GM12878 (cell line): ENCODE results near the gene GRIK4. TPM values are rescaled to one million over a fixed set of nuclear protein-coding genes. Genes with fewer than 3 reads are reported as not detected.

Experiments
- ATAC-seq: fragments of 200-7000 bp; cut with Tn5 transposase; 3 replicates; pipeline ENCODE4 v1.9.1; 2020; ENCODE audit warnings: mild to moderate bottlenecking, moderate library complexity
- BruUV-seq: library from RNA; stranded (reverse); fragments of 400-500 nt; replicated peaks from 2 replicates; lab custom pipeline; 2021; lab: Mats Ljungman, UMichigan
- CTCF ChIA-PET: fragments of 300-600 bp; sonication (Branson Sonifier 250); formaldehyde crosslinking; extraction: SDS; loops from one replicate; lab custom pipeline; 2021; ENCODE audit warnings: inconsistent platforms; lab: Yijun Ruan, JAX
- POLR2A ChIA-PET: fragments of 350-600 bp; formaldehyde crosslinking; extraction: SDS; loops from one replicate; lab custom pipeline; 2021; ENCODE audit warnings: inconsistent platforms; lab: Charles Lee
- RAD21 ChIA-PET: fragments of 300-600 bp; sonication (Branson Sonifier 250); formaldehyde crosslinking; loops from one replicate; lab custom pipeline; 2023; ENCODE audit warnings: antibody characterized with exemption; ENCODE audit not compliant: unreplicated experiment; lab: Charles Lee
- SMC1A ChIA-PET: fragments of 300-600 bp; sonication (Branson Sonifier 250); formaldehyde crosslinking; loops from one replicate; lab custom pipeline; 2023; ENCODE audit not compliant: unreplicated experiment, uncharacterized antibody; lab: Charles Lee
- DNase-seq: peaks from one replicate; pipeline ENCODE4 v3.0.0-alpha.2; 2011; ENCODE audit warnings: low read depth, low spot score
- FAIRE-seq: peaks from 3 replicates; lab custom pipeline; 2011; peaks lifted over from hg19 to GRCh38; lab: Jason Lieb, UNC
- H2AFZ ChIP-seq: 2 replicates; pipeline ENCODE4 v1.6.0; 2011; ENCODE audit warnings: low read depth, low read length, control low read depth; ENCODE audit not compliant: control insufficient read depth
- H3K27ac ChIP-seq: 2 replicates; pipeline ENCODE4 v1.5.1; 2011; ENCODE audit warnings: control low read depth; ENCODE audit not compliant: control insufficient read depth, insufficient read depth
- H3K27me3 ChIP-seq, 2 experiments: replicated peaks in 1 of 2; 2 replicates each; pipeline versions ENCODE4 v1.6.0 to v1.6.1; 2011; ENCODE audit warnings: low read length in 1 of 2; ENCODE audit not compliant: control insufficient read depth in 2 of 2, insufficient read depth in 2 of 2
- H3K36me3 ChIP-seq, 2 experiments: 2 replicates each; pipeline ENCODE4 v1.5.1; 2011; ENCODE audit warnings: low read length in 1 of 2; ENCODE audit not compliant: control insufficient read depth in 2 of 2, insufficient read depth in 2 of 2
- H3K4me1 ChIP-seq: 2 replicates; pipeline ENCODE4 v1.6.1; 2011; ENCODE audit warnings: mild to moderate bottlenecking, low read length, moderate library complexity, mixed read lengths; ENCODE audit not compliant: control insufficient read depth, insufficient read depth
- H3K4me2 ChIP-seq: 2 replicates; pipeline ENCODE4 v1.6.0; 2011; ENCODE audit warnings: control low read depth; ENCODE audit not compliant: control insufficient read depth, insufficient read depth
- H3K4me3 ChIP-seq: fragments of 200-600 bp; sonication (generic); 2 replicates; pipeline ENCODE4 v1.5.1; 2016
- H3K79me2 ChIP-seq: 2 replicates; pipeline ENCODE4 v1.6.0; 2011; ENCODE audit warnings: low read length; ENCODE audit not compliant: control insufficient read depth, insufficient read depth
- H3K9ac ChIP-seq: 2 replicates; pipeline ENCODE4 v1.8.0; 2011; ENCODE audit warnings: low read length, control low read depth, mixed read lengths; ENCODE audit not compliant: control insufficient read depth, insufficient read depth
- H3K9me3 ChIP-seq: replicated peaks from 3 replicates; pipeline ENCODE4 v1.5.1; 2011; ENCODE audit warnings: mild to moderate bottlenecking, low read length; ENCODE audit not compliant: control insufficient read depth, insufficient read depth
- H4K20me1 ChIP-seq: 2 replicates; pipeline ENCODE4 v1.6.0; 2011; ENCODE audit not compliant: control insufficient read depth, insufficient read depth
- BCLAF1 ChIP-seq: fragments of 450-650 bp; IDR thresholded peaks from 2 replicates; pipeline ENCODE4 v1.6.1; 2017; ENCODE audit warnings: antibody characterized with exemption, mild to moderate bottlenecking, moderate library complexity
- CBFB ChIP-seq: IDR thresholded peaks from 2 replicates; pipeline ENCODE4 v1.6.1; 2016; ENCODE audit warnings: antibody characterized with exemption, low read depth
- JUNB ChIP-seq: IDR thresholded peaks from 2 replicates; pipeline ENCODE4 v1.6.1; 2016; ENCODE audit warnings: antibody characterized with exemption, mild to moderate bottlenecking
- MEF2A ChIP-seq: IDR thresholded peaks from 2 replicates; pipeline ENCODE4 v1.6.1; 2011; ENCODE audit warnings: low read depth, mild to moderate bottlenecking, low read length, moderate library complexity; ENCODE audit not compliant: insufficient read depth
- MTA2 ChIP-seq: fragments of 450-650 bp; IDR thresholded peaks from 2 replicates; pipeline ENCODE4 v1.6.1; 2016; ENCODE audit warnings: low read depth, mild to moderate bottlenecking, moderate library complexity
- RELA ChIP-seq: fragments of 450-650 bp; IDR thresholded peaks from 2 replicates; pipeline ENCODE4 v1.8.0; 2014; ENCODE audit warnings: borderline replicate concordance; ENCODE audit not compliant: partially characterized antibody
- WGBS: methylation state at CpG from one replicate; pipeline ENCODE4 v1.1.6; 2016; ENCODE audit warnings: low lambda C conversion rate; ENCODE audit not compliant: insufficient replicate concordance, insufficient coverage; ENCODE audit errors: missing lambda C conversion rate; 5-methylcytosine and 5-hydroxymethylcytosine counted together
- in situ Hi-C: fragments of 300-500 bp; cut with MboI; formaldehyde crosslinking; loops from 9 replicates; pipeline ENCODE4 v1.14.3; 2018; ENCODE audit warnings: mixed read lengths
- intact Hi-C: fragments of 100-400 bp; cut with micrococcal nuclease; formaldehyde crosslinking; loops from one replicate; pipeline ENCODE4 v1.14.2; 2022; ENCODE audit not compliant: unreplicated experiment
- polyA plus RNA-seq, 11 experiments: library from polyadenylated mRNA; depleted of rRNA in 4 of 11; unstranded in 6 of 11; stranded (reverse) in 5 of 11; fragments of >200 nt; fragmentation: Nextera tagmentation in 4 of 11; fragmentation: Illumina TruSeq in 1 of 11; extraction: Ambion mirVana in 4 of 11; extraction: Trizol in 1 of 11; gene quantifications; 1 replicate in 1 of 11; 2 replicates in 10 of 11; pipeline versions ENCODE4 v1.2.1 to v1.2.3, GENCODE V29; 2011 to 2016; ENCODE audit warnings: inconsistent platforms in 2 of 11, missing spikeins in 2 of 11, low read depth in 1 of 11
- total RNA-seq, 4 experiments: library from RNA; depleted of rRNA in 3 of 4; stranded (reverse); fragments of >200 nt in 3 of 4; fragmentation: Illumina TruSeq in 1 of 4; extraction: Trizol in 1 of 4; gene quantifications; 2 replicates each; pipeline versions ENCODE4 v1.2.1 to v1.2.3, GENCODE V29; 2013 to 2021

The GRIK4 gene
- total and polyA plus RNA-seq, 10 of the 15 experiments (the other 5 are each of a cell fraction or from before 2014, with no cell fraction given), result 0.33 to 3.6 (median 0.72) TPM

GRCh38 chr11:120708511-120709183, 197.1 kb downstream of the GRIK4 start:
- no peak overlapping the region for H3K4me3 ChIP-seq
- intact Hi-C loops (no loop called here), in situ Hi-C loops (no loop called here)
- ATAC-seq (no peak), DNase-seq (no peak), FAIRE-seq (no peak)
- H4K20me1 ChIP-seq, result no peaks in the 10 kb centered on the region
- H3K9ac ChIP-seq, result no peak overlapping the region
- ChIA-PET RAD21 (interaction anchor here (1.0 to 1.8 kb wide), 2 partner anchors 24 to 95 kb away, joined by 3 to 5 read pairs; no protein-coding TSS in a partner anchor), SMC1A (interaction anchor here (0.7 to 2.5 kb wide), 2 partner anchors 23 to 384 kb away, joined by 3 to 9 read pairs; no protein-coding TSS in a partner anchor), CTCF (interaction anchor here (0.9 to 9.5 kb wide), 3 partner anchors 12 to 87 kb away, joined by 3 to 86 read pairs (median 5); no protein-coding TSS in a partner anchor), POLR2A (no interaction called here)
- BruUV-seq, result no TSS peak
- H3K9me3 ChIP-seq, result peaks cover 9% of the 10 kb centered on the region; the same call in 2 of the 3 replicates
- no peak overlapping the region for H3K27ac ChIP-seq
- H3K79me2 ChIP-seq, result no peaks in the 10 kb centered on the region
- peaks cover 0 to 9% of the 10 kb centered on the region in 2 experiments; a peak in 2 of 4 replicates for H3K36me3 ChIP-seq
- no peak overlapping the region for H3K4me2 ChIP-seq
- peaks cover 43% of the 10 kb centered on the region for H3K4me1 ChIP-seq
- H2AFZ ChIP-seq, result no peak overlapping the region
- 97% methylated on average over 11 of the region's 11 CpGs for WGBS
- TF ChIP-seq JUNB (no peak), CBFB (no peak), RELA (no peak), MTA2 (no peak), BCLAF1 (no peak), MEF2A (no peak)
- H3K27me3 ChIP-seq, result no peaks in the 10 kb centered on the region
